DOHH2 (cell line): Measurements from ENCODE around the gene TWIST2.

ENCODE experiments used
- H3F3A ChIP-seq: fragments of 200-600 bp; sonication (generic), shearing (Covaris generic); 2 replicates; pipeline ENCODE4 v1.6.0; 2016; ENCODE audit warnings: antibody characterized with exemption, mild to moderate bottlenecking; ENCODE audit not compliant: control insufficient read depth, insufficient read depth
- H3K27ac ChIP-seq: fragments of 200-600 bp; sonication (generic); 2 replicates; pipeline ENCODE4 v1.5.1; 2014; ENCODE audit warnings: low read depth, mild to moderate bottlenecking, low read length, moderate library complexity
- H3K27me3 ChIP-seq: fragments of 200-600 bp; sonication (generic); 2 replicates; pipeline ENCODE4 v1.6.1; 2014; ENCODE audit warnings: mild to moderate bottlenecking, low read length, mixed read lengths; ENCODE audit not compliant: control insufficient read depth
- H3K36me3 ChIP-seq: fragments of 200-600 bp; sonication (generic); 2 replicates; pipeline ENCODE4 v1.6.1; 2014; ENCODE audit warnings: mild to moderate bottlenecking, low read length, moderate library complexity, mixed read lengths; ENCODE audit not compliant: control insufficient read depth
- H3K4me1 ChIP-seq: fragments of 200-600 bp; sonication (generic); 2 replicates; pipeline ENCODE4 v1.6.1; 2014; ENCODE audit warnings: mild to moderate bottlenecking, low read length, mixed read lengths; ENCODE audit not compliant: control insufficient read depth
- H3K4me2 ChIP-seq: fragments of 200-600 bp; sonication (generic); 2 replicates; pipeline ENCODE4 v1.6.0; 2014; ENCODE audit warnings: mild to moderate bottlenecking, low read length, moderate library complexity
- H3K4me3 ChIP-seq: fragments of 200-600 bp; sonication (generic); 2 replicates; pipeline ENCODE4 v1.5.1; 2014; ENCODE audit warnings: mild to moderate bottlenecking, low read length, mixed read lengths
- H3K79me2 ChIP-seq: fragments of 200-600 bp; sonication (generic); 2 replicates; pipeline ENCODE4 v1.6.1; 2014; ENCODE audit warnings: mild to moderate bottlenecking, low read length, mixed read lengths; ENCODE audit not compliant: control insufficient read depth
- H3K9me2 ChIP-seq: fragments of 200-600 bp; sonication (generic); replicated peaks from 2 replicates; pipeline ENCODE4 v1.6.1; 2014; ENCODE audit warnings: mild to moderate bottlenecking, low read length, mixed read lengths; ENCODE audit not compliant: control insufficient read depth
- H3K9me3 ChIP-seq: fragments of 200-600 bp; sonication (generic); 2 replicates; pipeline ENCODE4 v1.6.1; 2014; ENCODE audit warnings: antibody characterized with exemption, low read length, mixed read lengths; ENCODE audit not compliant: control insufficient read depth, insufficient read depth
- H4K20me1 ChIP-seq: fragments of 200-600 bp; sonication (generic); 2 replicates; pipeline ENCODE4 v1.6.0; 2014; ENCODE audit warnings: low read depth, mild to moderate bottlenecking, antibody characterized with exemption, low read length, moderate library complexity; ENCODE audit not compliant: control insufficient read depth, insufficient read depth
- EZH2phosphoT487 ChIP-seq: fragments of 200-600 bp; sonication (generic); IDR thresholded peaks from 2 replicates; pipeline ENCODE4 v1.6.1; 2017; ENCODE audit warnings: borderline replicate concordance, mild to moderate bottlenecking, antibody characterized with exemption, low read length, moderate library complexity, mixed read lengths
- TF ChIP-seq, protein P1 (sequence below): fragments of 200-600 bp; sonication (generic); IDR thresholded peaks from one replicate; pipeline ENCODE4 v1.5.1; 2014; ENCODE audit warnings: antibody characterized with exemption, mild to moderate bottlenecking, low read depth, low read length; ENCODE audit not compliant: poor library complexity, severe bottlenecking

TWIST2 gene

DNA sequence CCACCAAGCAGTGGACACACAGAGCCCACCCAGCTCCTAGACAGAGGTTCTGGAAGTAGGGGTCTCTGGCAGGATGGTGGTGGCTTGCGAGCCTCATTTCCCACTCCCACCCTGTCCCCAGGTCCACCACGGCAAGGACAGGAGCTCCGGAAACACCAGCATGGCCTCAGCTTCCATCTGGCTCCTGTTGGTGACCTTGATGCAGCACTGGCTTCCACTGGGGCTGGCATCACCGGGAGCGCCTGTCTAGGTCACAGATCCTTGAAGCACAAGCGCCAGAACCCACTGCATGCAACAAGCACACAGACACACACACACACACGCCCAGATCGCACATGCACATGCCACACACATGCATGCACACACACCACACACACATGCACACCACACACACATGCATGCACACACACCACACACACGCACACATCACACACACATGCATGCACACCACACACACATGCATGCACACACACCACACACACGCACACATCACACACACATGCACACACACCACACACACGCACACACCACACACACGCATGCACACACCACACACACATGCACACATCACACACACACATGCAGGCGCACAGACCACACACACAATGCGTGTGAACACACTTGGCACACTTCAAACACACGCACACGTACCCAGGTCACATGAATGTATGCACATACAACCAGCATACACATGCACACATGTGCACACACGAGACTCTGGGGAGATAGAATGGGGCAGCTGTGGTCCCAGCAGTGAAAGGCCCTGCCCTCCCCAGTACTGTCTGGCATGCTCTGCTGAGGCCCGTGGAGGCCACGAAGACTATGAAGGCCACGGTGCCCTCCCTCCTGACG is 63.7 kb downstream of the TWIST2 start:
- Histone ChIP-seq H3K79me2 (no peaks in the 10 kb centered on the region), H3K4me3 (no peak overlapping the region), H3F3A (no peaks in the 10 kb centered on the region), H3K27me3 (no peaks in the 10 kb centered on the region), H3K27ac (no peak overlapping the region), H4K20me1 (no peaks in the 10 kb centered on the region), H3K9me2 (no peaks in the 10 kb centered on the region), H3K4me2 (no peak overlapping the region), H3K36me3 (no peaks in the 10 kb centered on the region), H3K9me3 (peaks cover 18% of the 10 kb centered on the region), H3K4me1 (no peaks in the 10 kb centered on the region)
- TF ChIP-seq, protein P1, sequence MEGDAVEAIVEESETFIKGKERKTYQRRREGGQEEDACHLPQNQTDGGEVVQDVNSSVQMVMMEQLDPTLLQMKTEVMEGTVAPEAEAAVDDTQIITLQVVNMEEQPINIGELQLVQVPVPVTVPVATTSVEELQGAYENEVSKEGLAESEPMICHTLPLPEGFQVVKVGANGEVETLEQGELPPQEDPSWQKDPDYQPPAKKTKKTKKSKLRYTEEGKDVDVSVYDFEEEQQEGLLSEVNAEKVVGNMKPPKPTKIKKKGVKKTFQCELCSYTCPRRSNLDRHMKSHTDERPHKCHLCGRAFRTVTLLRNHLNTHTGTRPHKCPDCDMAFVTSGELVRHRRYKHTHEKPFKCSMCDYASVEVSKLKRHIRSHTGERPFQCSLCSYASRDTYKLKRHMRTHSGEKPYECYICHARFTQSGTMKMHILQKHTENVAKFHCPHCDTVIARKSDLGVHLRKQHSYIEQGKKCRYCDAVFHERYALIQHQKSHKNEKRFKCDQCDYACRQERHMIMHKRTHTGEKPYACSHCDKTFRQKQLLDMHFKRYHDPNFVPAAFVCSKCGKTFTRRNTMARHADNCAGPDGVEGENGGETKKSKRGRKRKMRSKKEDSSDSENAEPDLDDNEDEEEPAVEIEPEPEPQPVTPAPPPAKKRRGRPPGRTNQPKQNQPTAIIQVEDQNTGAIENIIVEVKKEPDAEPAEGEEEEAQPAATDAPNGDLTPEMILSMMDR, result no peak
- TF ChIP-seq EZH2phosphoT487, result no peak

DNA sequence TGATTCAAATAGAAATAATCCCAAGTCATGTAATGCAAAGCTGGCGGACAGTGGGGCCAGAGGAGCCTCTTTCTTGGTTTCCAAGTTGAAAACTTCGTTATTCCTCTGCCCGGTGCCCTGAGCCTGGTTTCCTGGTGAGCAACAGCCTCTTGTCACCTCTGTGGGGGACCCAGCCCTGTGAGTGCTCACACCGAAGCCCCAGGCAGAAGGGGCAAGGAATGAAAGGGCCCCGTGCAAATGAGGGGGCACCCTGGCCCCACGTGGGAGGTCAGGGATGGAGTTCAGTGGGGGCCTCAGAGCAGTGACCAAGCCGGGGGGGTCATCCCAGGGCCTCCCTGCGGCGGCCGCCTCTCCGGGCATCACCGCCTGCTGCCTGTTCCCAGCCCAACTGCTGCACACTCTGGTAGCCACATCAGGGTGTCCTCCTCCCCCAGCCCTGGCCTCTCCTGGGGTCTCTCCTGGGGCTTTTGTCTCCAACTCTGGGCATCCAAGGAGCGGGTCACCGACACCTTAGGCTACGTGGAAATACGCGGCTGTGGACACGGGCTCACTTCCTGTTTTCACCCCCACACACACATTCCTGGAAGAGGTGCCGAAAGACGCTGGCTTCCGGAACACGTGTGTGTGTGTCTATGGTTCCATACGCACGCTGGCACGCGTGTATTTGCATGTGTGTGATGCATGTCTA is 64.5 kb downstream of the TWIST2 start:
- TF ChIP-seq, protein P1, result no peak
- Histone ChIP-seq H3F3A (no peaks in the 10 kb centered on the region), H4K20me1 (no peaks in the 10 kb centered on the region), H3K9me3 (peaks cover 17% of the 10 kb centered on the region), H3K4me1 (no peaks in the 10 kb centered on the region), H3K27me3 (no peaks in the 10 kb centered on the region), H3K4me2 (no peak overlapping the region), H3K79me2 (no peaks in the 10 kb centered on the region), H3K4me3 (no peak overlapping the region), H3K27ac (no peak overlapping the region), H3K36me3 (no peaks in the 10 kb centered on the region), H3K9me2 (no peaks in the 10 kb centered on the region)

DNA sequence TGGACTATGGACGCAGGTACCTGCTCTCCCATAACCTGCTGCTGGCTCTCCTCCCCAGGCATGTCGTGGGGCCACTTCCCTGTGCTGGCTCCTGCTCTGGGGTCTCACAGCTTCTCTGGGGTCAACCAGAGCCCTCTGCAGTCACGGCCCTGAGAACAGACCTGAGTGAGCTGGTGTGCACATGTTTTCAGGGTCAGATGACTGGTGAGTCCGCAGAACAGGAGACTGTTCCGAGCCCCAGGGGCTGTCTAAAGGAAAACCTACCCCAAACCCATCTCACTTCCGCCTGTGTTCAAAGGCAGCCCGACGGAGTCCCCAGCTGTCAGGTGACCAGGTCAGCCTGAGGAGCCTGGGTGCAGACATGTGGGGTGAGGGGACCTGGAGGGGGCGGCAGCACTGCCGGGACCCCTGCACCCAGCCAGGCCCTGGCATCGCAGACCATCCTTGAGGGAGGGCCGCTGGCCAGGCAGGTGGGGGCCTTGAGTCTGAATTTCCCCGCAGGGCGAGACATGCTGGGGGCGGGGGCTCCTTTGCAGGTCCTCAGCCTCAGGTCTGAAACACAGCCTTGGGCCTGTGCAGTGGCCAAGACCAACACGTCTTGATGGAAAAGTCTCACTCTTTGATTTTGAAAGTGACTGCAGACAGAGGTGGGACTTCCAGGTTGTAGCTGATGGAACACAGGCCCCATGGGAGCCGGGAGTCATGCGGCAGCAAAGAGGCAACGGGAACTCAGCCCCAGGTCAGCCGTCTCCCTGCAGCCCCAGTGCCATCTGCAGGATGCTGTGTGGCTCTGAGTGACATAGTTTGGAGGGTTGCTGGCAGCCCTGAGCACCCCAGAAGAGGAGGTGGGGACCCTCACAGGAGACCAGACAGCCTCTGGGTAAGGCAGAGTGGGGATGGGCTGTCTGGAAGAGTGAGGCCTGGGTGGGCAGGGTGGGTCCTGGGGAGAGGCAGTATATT is 65.3 kb downstream of the TWIST2 start:
- no peaks in the 10 kb centered on the region for H3K4me1 ChIP-seq
- H3K27me3 ChIP-seq, result no peaks in the 10 kb centered on the region
- no peaks in the 10 kb centered on the region for H3F3A ChIP-seq
- no peaks in the 10 kb centered on the region for H3K79me2 ChIP-seq
- H3K9me3 ChIP-seq, result peaks cover 9% of the 10 kb centered on the region
- no peak overlapping the region for H3K4me3 ChIP-seq
- no peak for TF ChIP-seq EZH2phosphoT487
- TF ChIP-seq, protein P1, result no peak
- no peaks in the 10 kb centered on the region for H3K9me2 ChIP-seq
- no peaks in the 10 kb centered on the region for H3K36me3 ChIP-seq
- H3K4me2 ChIP-seq, result no peak overlapping the region
- no peaks in the 10 kb centered on the region for H4K20me1 ChIP-seq
- H3K27ac ChIP-seq, result no peak overlapping the region
